ENCODE results near the gene MTHFD1L. TPM values are rescaled to one million over a fixed set of nuclear protein-coding genes. Genes with fewer than 3 reads are reported as not detected.

The MTHFD1L gene
- total and polyA plus RNA-seq, 2 of the 8 experiments (the other 6 are each of a cell fraction or from before 2014, with no cell fraction given), result 29.2 to 105 TPM

- Histone ChIP-seq H2BK20ac (ENCODE audit: low read length) (no peak overlapping the region), H3K27me3 (replicated peaks in 1 of 4; ENCODE audit: control insufficient read depth in 3 of 4, extremely low read depth in 1 of 4, insufficient read depth in 3 of 4, low read length in 3 of 4) (no peaks in the 10 kb centered on the region), H2BK12ac (ENCODE audit: low read depth, low read length) (no peak overlapping the region), H3K36me3 (ENCODE audit: control insufficient read depth in 2 of 4, insufficient read depth in 4 of 4, low read length in 3 of 4) (peaks cover 0 to 13% (median 3%) of the 10 kb centered on the region in 4 experiments; a peak in 4 of 8 replicates), H3K4me1 (replicated peaks in 1 of 4; ENCODE audit: control insufficient read depth in 3 of 4, insufficient read depth in 4 of 4, low read length in 3 of 4) (no peaks in the 10 kb centered on the region), H3K27ac (ENCODE audit: low read depth, low read length) (no peak overlapping the region), H2AFZ (ENCODE audit: low read length) (no peak overlapping the region), H2BK15ac (ENCODE audit: low read length) (no peak overlapping the region), H3K79me1 (ENCODE audit: low read depth, low read length) (no peaks in the 10 kb centered on the region), H2AK5ac (ENCODE audit: low read depth, low read length) (no peak overlapping the region), H4K5ac (ENCODE audit: insufficient read length, low read depth, low read length) (no peak overlapping the region), H2BK5ac (ENCODE audit: low read depth, low read length) (no peak overlapping the region), H4K91ac (replicated peaks; ENCODE audit: insufficient read length, low read length) (no peak overlapping the region), H3K4ac (replicated peaks; ENCODE audit: insufficient read length, low read depth, low read length) (no peak overlapping the region), H3K79me2 (ENCODE audit: control insufficient read depth in 1 of 2, insufficient read depth in 2 of 2, low read length in 2 of 2) (no peaks in the 10 kb centered on the region), H4K20me1 (replicated peaks in 1 of 2; ENCODE audit: control insufficient read depth in 1 of 2, insufficient read depth in 2 of 2, low read length in 2 of 2) (peaks cover 0 to 1% of the 10 kb centered on the region in 2 experiments), H3K56ac (replicated peaks; ENCODE audit: insufficient read length, low read depth, low read length) (no peak overlapping the region), H2BK120ac (replicated peaks; ENCODE audit: low read depth, low read length) (no peak overlapping the region), H3K18ac (ENCODE audit: extremely low read depth, low read length) (no peak overlapping the region), H3K14ac (ENCODE audit: insufficient read length) (no peak overlapping the region), H3K4me2 (ENCODE audit: insufficient read depth in 1 of 2, low read depth in 2 of 2, low read length in 2 of 2) (no peak overlapping the region), H4K8ac (ENCODE audit: extremely low read depth, insufficient read depth, low read length) (no peak overlapping the region), H3K9ac (replicated peaks in 1 of 4; ENCODE audit: extremely low read depth in 1 of 4, low read depth in 3 of 4, low read length in 3 of 4) (no peak overlapping the region), H3K23ac (ENCODE audit: insufficient read length) (no peak overlapping the region), H3K23me2 (ENCODE audit: low read depth, low read length) (no peaks in the 10 kb centered on the region), H3K4me3 (ENCODE audit: extremely low read depth in 1 of 4, insufficient read depth in 2 of 4, low read depth in 3 of 4, low read length in 4 of 4) (no peak overlapping the region), H3K9me3 (ENCODE audit: insufficient read depth in 2 of 2, low read depth in 1 of 2, low read length in 1 of 2) (no peaks in the 10 kb centered on the region)
- DNase-seq (ENCODE audit: low read depth in 1 of 2, low spot score in 2 of 2) (no peak), FAIRE-seq (no peak)
- CTCF ChIA-PET (ENCODE audit: partially characterized antibody), result interaction anchor here (0.8 to 2.7 kb wide), 2 partner anchors 13 to 84 kb away, joined by 3 to 9 read pairs; no protein-coding TSS in a partner anchor
- 98% methylated on average over 4 of the region's 4 CpGs; no CpG with 5 or more reads in 1 of the 2 experiments for WGBS, 2 experiments (ENCODE audit: extremely low coverage in 1 of 2, insufficient coverage in 1 of 2, insufficient read length in 1 of 2, insufficient replicate concordance in 2 of 2, low coverage in 1 of 2, low lambda C conversion rate in 2 of 2, missing lambda C conversion rate in 1 of 2)
- POLR2A ChIA-PET (ENCODE audit: partially characterized antibody), result interaction anchor here (0.7 to 0.9 kb wide), 2 partner anchors 9 to 143 kb away, joined by 3 read pairs; no protein-coding TSS in a partner anchor
- TF ChIP-seq TAF1 (IDR thresholded peaks at IDR 0.05; ENCODE audit: low read depth, low read length), result no peak
- no peak for TF ChIP-seq BRCA1 (IDR thresholded peaks at IDR 0.05; ENCODE audit: low read depth, low read length)
- no peak for TF ChIP-seq JUND (IDR thresholded peaks at IDR 0.05; ENCODE audit: low read length)
- TF ChIP-seq RAD21 (IDR thresholded peaks at IDR 0.05 in 1 of 2, conservative IDR thresholded peaks at IDR 0.05 in 1 of 2; ENCODE audit: low read depth in 2 of 2, low read length in 2 of 2), result no peak
- no peak for TF ChIP-seq JUN (IDR thresholded peaks at IDR 0.05; ENCODE audit: low read depth, low read length)
- TF ChIP-seq GTF2F1 (IDR thresholded peaks at IDR 0.05; ENCODE audit: borderline replicate concordance, low read depth, low read length), result no peak
- no peak for TF ChIP-seq PHF8 (conservative IDR thresholded peaks at IDR 0.05; ENCODE audit: low read depth, low read length)
- no peak for TF ChIP-seq CBX8 (IDR thresholded peaks at IDR 0.05; ENCODE audit: borderline replicate concordance, low read depth, low read length)
- TF ChIP-seq ATF2 (IDR thresholded peaks at IDR 0.05; ENCODE audit: low read length), result no peak
- no peak for TF ChIP-seq SRF (IDR thresholded peaks at IDR 0.05; ENCODE audit: low read depth, low read length)
- TF ChIP-seq SP1 (IDR thresholded peaks at IDR 0.05; ENCODE audit: low read depth, low read length), result no peak
- no peak for TF ChIP-seq HDAC2 (IDR thresholded peaks at IDR 0.05; ENCODE audit: borderline replicate concordance in 1 of 2, low read depth in 2 of 2, low read length in 2 of 2)
- no peak for TF ChIP-seq POLR2A (IDR thresholded peaks at IDR 0.05; ENCODE audit: control extremely low read depth in 1 of 2, low read depth in 2 of 2, low read length in 2 of 2)
These were observed 232.7 kb downstream of the MTHFD1L start for GRCh38 chr6:151098166-151098565.

Data from H1 (cell line).